Effector CD8-positive, alpha-beta T cell (primary cell): ENCODE measurements around the gene TMEM130.
"Not testable (repeated sequence)": the region's sequence is repeated elsewhere in the genome, so short reads cannot be mapped to it uniquely, and the experiment has no call there.

Experiments used
- DNase-seq: peaks from one replicate; lab custom pipeline; 2025; lab: John Stamatoyannopoulos, UW

The TMEM130 gene

GRCh38 chr7:98877692-98878364 lies 8.0 kb upstream of the TMEM130 start:
- no peak for DNase-seq

- DNase-seq: no peak
These were observed 7.3 kb upstream of the TMEM130 start for GRCh38 chr7:98877146-98877545.

GRCh38 chr7:98875501-98875900 lies 5.7 kb upstream of the TMEM130 start:
- no peak for DNase-seq

- DNase-seq: no peak
These were observed 5.1 kb upstream of the TMEM130 start for GRCh38 chr7:98874942-98875341.

- not testable (repeated sequence) for DNase-seq
These were observed 3.8 kb upstream of the TMEM130 start for GRCh38 chr7:98873610-98874009.

GRCh38 chr7:98872328-98872924 lies 2.6 kb upstream of the TMEM130 start:
- no peak for DNase-seq

GRCh38 chr7:98870807-98871491 lies 1.1 kb upstream of the TMEM130 start:
- no peak for DNase-seq

GRCh38 chr7:98870121-98870651 lies 372 bp upstream of the TMEM130 start:
- peak; percentile 10 for DNase-seq

DNA sequence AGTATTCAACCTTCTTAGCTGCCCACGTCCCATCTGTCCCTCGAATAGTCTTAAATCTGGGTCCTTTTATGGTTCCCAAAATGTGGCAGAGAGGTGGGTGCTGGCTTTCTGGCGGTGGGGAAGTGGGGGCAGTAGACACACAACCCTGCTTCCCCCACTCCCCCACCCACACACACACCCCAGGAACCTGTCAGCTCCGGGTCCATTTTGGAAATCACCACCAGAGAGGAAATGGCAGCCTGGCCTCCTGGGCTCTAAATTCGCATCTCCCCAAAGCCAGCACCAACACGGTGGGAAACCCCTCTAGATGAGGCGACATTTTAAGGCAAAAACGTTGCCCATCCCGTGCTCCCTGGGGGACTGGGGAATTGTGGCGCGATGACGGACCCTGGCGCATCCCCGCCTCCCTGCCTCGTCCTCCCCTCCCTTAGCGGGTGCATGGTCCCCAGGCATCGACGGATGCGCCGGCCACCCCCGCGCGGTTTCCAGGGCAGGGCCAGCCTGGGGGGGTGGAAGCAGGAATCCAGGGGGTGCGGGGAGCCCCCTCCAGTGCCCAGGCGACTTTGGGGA lies 702 bp downstream of the TMEM130 start:
- DNase-seq: no peak

DNA sequence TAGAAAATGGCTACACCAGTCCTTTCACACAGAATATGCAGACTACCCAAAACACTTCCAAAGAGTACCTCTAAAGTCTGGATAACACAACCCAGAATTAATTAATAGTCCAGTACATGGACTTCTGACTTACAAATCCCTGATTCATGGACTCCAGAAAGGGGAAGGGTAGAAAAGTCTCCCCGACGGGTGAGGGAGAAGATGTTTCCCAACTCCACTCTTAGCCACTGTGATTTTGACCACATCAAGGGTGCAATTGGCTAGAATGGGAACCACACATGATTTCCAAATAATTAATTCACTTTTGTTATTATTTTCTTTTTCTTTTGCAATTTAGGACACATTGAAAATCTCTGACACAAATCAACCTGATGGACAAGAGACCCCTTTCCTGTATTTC lies 1.4 kb downstream of the TMEM130 start:
- no peak for DNase-seq

DNA sequence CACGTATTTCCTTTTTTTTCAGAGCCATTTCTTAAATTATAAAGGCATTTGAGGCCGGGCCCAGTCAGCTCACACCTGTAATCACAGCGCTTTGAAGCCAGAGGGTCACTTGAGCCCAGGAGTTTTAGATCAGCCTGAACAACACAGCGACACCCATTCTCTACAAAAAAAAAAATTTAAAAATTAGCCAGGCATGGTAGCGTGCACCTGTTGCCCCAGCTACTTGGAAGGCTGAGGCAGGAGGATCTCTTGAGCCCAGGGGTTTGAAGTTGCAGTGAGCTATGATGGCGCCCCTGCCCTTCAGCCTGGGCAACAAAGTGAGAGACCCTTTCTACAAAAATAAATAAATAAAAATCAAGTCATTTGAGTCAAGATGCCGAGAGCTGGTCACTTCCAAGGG lies 3.0 kb downstream of the TMEM130 start:
- DNase-seq: no peak

DNA sequence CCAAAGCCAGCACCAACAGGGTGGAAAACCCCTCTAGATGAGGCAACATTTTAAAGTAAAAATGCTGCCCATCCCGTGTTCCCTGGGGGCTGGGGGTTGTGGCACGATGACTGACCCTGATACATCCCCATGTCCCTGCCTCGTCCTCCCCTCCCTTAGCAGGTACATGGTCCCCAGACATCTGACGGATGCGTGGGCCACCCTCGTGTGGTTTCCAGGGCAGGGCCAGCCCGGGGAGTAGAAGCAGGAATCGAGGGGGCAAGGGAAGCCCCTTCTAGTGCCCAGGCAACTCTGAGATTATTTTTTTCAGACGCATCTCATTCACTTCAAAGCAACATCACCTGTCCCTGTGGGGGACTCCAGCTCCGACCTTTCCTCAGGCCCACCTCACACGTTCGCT lies 3.5 kb downstream of the TMEM130 start:
- no peak for DNase-seq

GRCh38 chr7:98864731-98865453 lies 4.9 kb downstream of the TMEM130 start:
- no peak for DNase-seq

- no peak for DNase-seq
These were observed 6.2 kb downstream of the TMEM130 start for GRCh38 chr7:98863601-98864000.

GRCh38 chr7:98862716-98863420 lies 6.9 kb downstream of the TMEM130 start:
- no peak for DNase-seq

- DNase-seq: no peak
These were observed 7.6 kb downstream of the TMEM130 start for GRCh38 chr7:98862203-98862602.

- DNase-seq: no peak
These were observed 9.7 kb downstream of the TMEM130 start for GRCh38 chr7:98860071-98860470.

- no peak for DNase-seq
These were observed 14.0 kb downstream of the TMEM130 start for GRCh38 chr7:98855610-98856422.

DNA sequence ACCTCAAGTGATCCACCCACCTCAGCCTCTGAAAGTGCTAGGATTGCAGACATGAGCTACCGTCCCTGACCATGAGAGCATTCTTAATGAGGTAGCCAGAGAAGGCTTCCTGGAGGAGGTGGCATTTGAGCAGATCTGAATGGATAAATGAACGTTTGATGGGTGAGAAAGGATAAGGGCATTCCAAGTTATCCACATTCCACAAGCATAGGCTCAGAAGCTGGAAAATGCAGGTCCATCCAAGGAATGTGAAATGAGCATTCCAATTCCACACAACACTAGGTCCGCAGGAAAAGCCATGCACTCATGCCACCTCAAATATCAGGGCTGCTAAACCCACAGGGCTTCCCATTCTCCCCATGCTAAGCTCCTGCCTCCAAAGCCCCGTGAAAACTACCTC lies 17.0 kb downstream of the TMEM130 start:
- DNase-seq: no peak

- DNase-seq: no peak
These were observed 20.9 kb downstream of the TMEM130 start for GRCh38 chr7:98848918-98849317.

DNA sequence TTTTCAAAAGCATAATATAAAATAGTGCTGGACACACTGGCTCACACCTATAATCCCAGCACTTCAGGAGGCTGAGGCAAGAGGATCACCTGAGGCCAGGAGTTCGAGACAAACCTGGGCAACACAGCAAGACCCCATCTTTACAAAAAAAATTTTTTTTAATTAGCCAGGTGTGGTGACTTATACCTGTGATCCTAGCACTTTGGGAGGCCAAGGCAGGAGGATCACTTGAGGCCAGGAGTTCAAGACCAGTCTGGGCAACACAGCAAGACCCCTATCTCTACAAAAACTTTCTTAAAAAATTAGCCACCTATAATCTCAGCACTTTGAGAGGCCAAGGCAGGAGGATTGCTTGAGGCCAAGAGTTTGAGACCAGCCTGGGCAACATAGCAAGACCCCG lies 27.3 kb downstream of the TMEM130 start:
- DNase-seq: not testable (repeated sequence)
